Hematopoietic multipotent progenitor cell treated with erythropoietin and hydrocortisone succinate and interleukin-3 and kit ligand, for 8 days (in vitro differentiated cells): Measurements from ENCODE around the gene FAM83G.
"Not testable (repeated sequence)": the region's sequence is repeated elsewhere in the genome, so short reads cannot be mapped to it uniquely, and the experiment has no call there.

Experiments used
- DNase-seq: peaks from one replicate; pipeline ENCODE4 v3.0.0-alpha.2; 2015

FAM83G gene

DNA sequence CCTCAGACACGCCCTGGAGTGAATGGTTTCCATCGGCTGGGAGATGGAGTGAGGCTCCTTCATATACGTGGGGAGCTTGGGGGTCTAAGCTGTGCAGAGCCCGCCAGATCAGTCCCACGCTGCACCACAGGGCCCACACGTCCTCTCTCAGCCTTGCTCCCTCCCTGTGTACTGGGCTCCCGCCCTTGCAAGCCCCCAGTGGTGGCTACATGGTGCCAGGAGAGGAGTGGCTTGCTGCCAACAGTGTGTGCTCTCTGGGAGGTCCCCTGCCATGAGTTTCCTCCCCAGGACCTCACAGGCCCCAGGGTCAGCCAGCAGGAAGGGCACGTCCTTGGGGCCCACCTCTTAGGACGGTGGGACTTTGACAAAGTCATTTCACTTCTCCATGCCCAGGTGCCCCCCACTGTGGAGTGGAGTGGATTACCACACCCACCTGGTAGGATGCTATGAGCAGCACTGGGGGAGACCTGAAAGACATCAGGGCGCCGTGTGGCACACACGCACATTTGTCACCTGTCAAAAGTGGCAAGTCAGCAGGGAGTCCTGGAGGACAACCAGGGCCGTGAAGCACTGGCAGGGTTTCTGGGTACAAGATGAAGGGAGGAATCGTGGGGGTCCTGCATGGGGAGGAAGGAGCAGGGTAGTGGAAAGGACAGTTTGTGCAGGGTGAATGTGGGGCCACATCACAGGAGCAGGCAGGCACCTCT lies 38.9 kb downstream of the FAM83G start:
- no peak for DNase-seq

- DNase-seq = no peak
Measured at GRCh38 chr17:18964550-18964949, 40.0 kb downstream of the FAM83G start.

GRCh38 chr17:18964018-18964351 lies 40.6 kb downstream of the FAM83G start:
- no peak for DNase-seq

GRCh38 chr17:18963126-18964017 lies 41.2 kb downstream of the FAM83G start:
- no peak for DNase-seq

DNA sequence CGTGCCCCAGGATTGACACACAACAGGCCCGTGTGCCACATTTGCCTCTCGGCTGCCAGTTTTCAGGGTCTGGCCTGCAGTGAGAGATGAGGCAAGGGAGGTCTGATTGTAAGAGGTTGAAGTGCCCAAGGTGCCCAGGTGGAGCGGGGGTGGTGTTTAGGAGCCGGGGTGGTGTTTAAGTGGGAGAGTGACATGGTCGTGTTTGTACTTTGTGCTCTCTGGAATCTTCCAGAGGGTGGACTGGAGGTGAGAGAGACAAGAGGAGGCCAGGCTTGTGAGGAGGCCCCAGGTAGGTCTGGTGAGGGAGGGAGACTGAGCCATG lies 42.1 kb downstream of the FAM83G start:
- DNase-seq = no peak

- DNase-seq = no peak
Measured at GRCh38 chr17:18961634-18962493, 42.7 kb downstream of the FAM83G start.

DNA sequence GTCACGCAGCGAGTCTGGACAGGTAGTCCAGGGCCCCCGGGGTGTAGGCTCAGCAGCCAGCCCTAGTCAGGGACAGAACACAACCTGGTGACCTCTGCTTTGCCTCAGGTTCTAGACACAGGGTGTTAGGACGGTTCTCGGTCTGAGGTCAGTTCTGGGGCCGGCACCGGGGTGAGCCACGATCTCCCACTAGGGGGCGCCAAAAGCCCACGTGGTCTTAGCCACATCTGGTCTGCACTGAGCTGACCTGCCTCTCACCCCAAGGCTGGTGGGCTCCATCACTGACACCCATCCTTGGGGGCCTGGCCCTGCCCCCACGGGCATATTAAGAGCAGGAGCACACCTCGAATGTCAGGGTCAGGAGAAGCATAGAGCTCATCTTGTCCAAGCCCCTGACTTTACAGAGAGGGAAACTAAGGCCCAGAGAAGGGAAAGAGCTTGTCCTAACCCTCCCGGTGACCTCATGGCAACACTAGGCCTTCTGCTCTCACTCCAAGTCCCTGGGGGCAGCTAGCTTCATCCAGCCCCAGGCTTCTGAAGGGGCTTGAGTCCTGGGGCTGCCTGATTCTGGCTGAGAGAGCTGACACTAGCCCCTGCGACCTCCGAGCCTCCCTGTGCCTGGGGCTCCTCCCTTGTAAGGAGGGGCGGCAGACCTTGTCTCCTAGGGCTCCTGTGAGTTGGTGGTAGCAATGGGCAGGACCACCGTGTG lies 43.6 kb downstream of the FAM83G start:
- DNase-seq = peak; percentile 66

- no peak for DNase-seq
Measured at GRCh38 chr17:18960241-18960665, 44.3 kb downstream of the FAM83G start.

GRCh38 chr17:18959845-18960240 lies 44.7 kb downstream of the FAM83G start:
- no peak for DNase-seq

DNA sequence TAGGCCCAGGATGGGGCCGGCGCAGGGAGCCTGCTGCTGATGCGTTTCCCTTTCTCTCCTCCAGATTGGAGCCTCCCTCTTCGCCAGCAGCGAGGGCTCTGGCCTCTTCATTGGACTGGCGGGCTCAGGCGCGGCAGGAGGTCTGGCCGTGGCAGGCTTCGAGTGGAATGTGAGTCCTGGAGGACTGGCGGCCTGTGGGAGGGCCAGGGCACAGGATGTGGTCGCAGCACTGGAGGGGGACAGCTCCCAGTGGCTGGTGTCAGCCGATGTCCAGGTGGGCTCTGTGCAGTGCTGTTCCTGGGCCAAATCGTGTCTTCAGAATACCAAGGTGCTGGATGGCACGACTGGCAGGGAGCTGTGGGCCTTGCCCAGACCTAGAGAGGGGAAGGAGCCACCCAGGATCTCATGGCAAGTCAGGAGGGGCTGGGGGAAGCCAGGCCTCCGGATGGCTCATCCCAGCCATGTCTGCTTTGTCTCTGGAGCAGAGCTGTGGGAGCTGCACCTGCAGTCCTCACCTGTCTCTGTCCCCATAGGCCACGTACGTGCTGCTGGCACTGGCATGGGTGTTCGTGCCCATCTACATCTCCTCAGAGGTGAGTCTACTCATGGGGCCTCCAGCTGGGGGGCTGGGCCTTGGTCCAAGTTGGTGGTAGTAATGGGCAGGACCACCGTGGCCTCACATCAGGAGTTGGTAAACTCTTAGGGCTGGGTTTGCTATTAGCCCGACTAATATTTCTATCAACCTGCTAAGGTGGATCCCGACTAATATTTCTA lies 45.3 kb downstream of the FAM83G start:
- DNase-seq = no peak

GRCh38 chr17:18958611-18959010 lies 46.0 kb downstream of the FAM83G start:
- no peak for DNase-seq

GRCh38 chr17:18957831-18958230 lies 46.7 kb downstream of the FAM83G start:
- no peak for DNase-seq

DNA sequence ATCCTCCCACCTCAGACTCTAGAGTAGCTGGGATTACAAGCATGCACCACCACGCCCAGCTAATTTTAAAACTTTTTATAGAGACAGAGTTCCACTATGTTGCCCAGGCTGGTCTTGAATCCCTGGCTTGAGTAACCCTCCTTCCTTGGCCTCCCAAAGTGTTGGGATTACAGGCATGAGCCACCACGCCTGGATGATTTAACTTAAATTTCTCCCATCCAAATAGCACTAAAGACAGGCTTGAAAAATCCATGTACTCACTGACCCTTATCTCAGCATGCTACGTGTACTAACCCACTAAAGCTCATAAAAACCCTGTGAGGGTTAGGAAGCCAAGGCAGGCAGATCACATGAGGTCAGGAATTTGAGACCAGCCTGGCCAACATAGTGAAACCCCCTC lies 48.0 kb downstream of the FAM83G start:
- no peak for DNase-seq

GRCh38 chr17:18956021-18956420 lies 48.5 kb downstream of the FAM83G start:
- DNase-seq = not testable (repeated sequence)

GRCh38 chr17:18955009-18955408 lies 49.6 kb downstream of the FAM83G start:
- DNase-seq = no peak

DNA sequence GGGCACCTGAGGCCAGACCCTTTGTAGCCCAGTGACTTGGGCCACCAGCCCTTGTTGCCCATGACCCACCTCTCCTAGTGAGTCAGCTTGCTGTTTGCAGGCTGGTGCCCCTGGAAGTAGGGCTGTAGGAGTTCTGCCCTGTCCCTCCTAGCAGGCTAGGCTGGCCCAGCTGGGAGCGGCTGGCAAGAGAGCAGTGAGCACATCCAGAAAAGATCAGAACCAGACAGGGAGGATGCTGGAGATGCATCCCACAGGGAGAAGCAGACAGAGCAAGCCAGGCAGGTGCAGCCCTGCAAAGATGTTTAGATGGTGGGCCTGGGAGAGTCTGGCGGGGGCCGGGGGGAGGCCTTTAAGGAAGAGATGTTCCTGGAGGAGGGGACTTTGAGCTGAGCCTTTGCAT lies 50.2 kb downstream of the FAM83G start:
- no peak for DNase-seq

GRCh38 chr17:18953231-18953728 lies 51.3 kb downstream of the FAM83G start:
- DNase-seq = no peak

- DNase-seq = no peak
Measured at GRCh38 chr17:18951941-18952842, 52.4 kb downstream of the FAM83G start, which contains the start of gene SLC5A10. TSS of gene SLC5A10 (plus strand) at chr17:18952165. CDS start at chr17:18952206, 41 bp downstream.

- no peak for DNase-seq
Measured at GRCh38 chr17:18950944-18951905, 53.3 kb downstream of the FAM83G start.
